NCI-H187 treated with DMSO at 0.1 percent for 48 hours (cell line): ENCODE data around the gene POFUT2.

ENCODE experiments used
- DNase-seq: peaks from one replicate; lab custom pipeline; 2025; lab: John Stamatoyannopoulos, UW

The POFUT2 gene

GRCh38 chr21:45297329-45297728, 9.6 kb upstream of the POFUT2 start:
- DNase-seq: no peak

GRCh38 chr21:45296638-45297037, 8.9 kb upstream of the POFUT2 start:
- DNase-seq: no peak

GRCh38 chr21:45295576-45296365, 8.1 kb upstream of the POFUT2 start:
- DNase-seq: no peak

GRCh38 chr21:45294509-45295291, 7.0 kb upstream of the POFUT2 start:
- no peak for DNase-seq

- DNase-seq: no peak
These were observed 6.2 kb upstream of the POFUT2 start for GRCh38 chr21:45293726-45294401.

GRCh38 chr21:45293220-45293725, 5.6 kb upstream of the POFUT2 start:
- DNase-seq: no peak

- no peak for DNase-seq
These were observed 4.9 kb upstream of the POFUT2 start for GRCh38 chr21:45292399-45293219.

GRCh38 chr21:45291613-45292398, 4.1 kb upstream of the POFUT2 start:
- no peak for DNase-seq

GRCh38 chr21:45290948-45291612, 3.4 kb upstream of the POFUT2 start:
- DNase-seq: no peak

GRCh38 chr21:45289655-45290515, 2.2 kb upstream of the POFUT2 start:
- no peak for DNase-seq

GRCh38 chr21:45289134-45289533, 1.4 kb upstream of the POFUT2 start:
- DNase-seq: no peak

- DNase-seq: no peak
These were observed 746 bp upstream of the POFUT2 start for GRCh38 chr21:45288441-45288841.

- no peak for DNase-seq
These were observed 841 bp downstream of the POFUT2 start for GRCh38 chr21:45286671-45287437.

GRCh38 chr21:45285266-45285931, 2.3 kb downstream of the POFUT2 start:
- DNase-seq: no peak

GRCh38 chr21:45284456-45284741, 3.3 kb downstream of the POFUT2 start:
- DNase-seq: no peak

GRCh38 chr21:45283611-45284455, 3.9 kb downstream of the POFUT2 start:
- no peak for DNase-seq

GRCh38 chr21:45283035-45283610, 4.6 kb downstream of the POFUT2 start:
- DNase-seq: no peak
